Measurements from ENCODE around the gene BRME1. TPM values are rescaled to one million over a fixed set of nuclear protein-coding genes. Genes with fewer than 3 reads are reported as not detected.
"Not testable (repeated sequence)": the region's sequence is repeated elsewhere in the genome, so short reads cannot be mapped to it uniquely, and the experiment has no call there.

The BRME1 gene
- total RNA-seq, 4 donors from 2014 or later, result 4.8 to 7.7 (median 5.8) TPM; not detected in 1

DNA sequence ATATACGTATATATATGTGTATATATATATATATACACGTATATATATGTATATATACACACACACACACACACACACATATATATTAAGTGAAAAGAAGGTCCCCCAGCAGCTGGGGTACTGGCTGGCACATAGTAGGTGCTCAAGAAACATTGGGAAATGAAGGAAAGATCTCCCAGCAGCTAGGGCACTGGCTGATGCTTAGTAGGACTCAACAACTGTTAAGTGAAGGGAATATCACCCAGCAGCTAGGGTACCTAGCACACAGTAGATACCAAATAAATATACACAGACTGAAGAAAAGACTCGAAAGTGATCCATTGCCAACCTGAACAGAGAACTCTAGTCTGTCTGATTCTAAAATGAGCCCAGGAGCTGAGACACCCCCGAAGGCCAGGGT is 20.1 kb upstream of the BRME1 start:
- no peak for TF ChIP-seq POLR2A (IDR thresholded peaks at IDR 0.05)
- TF ChIP-seq CTCF (IDR thresholded peaks at IDR 0.05), result no peak
- no peak for DNase-seq
- Histone ChIP-seq H3K4me1 (no peaks in the 10 kb centered on the region), H3K4me3 (no peak overlapping the region), H3K36me3 (no peaks in the 10 kb centered on the region), H3K9me3 (no peaks in the 10 kb centered on the region), H3K27ac (no peak overlapping the region), H3K27me3 (no peaks in the 10 kb centered on the region)
- intact Hi-C loops (cut with DNase I; ENCODE audit: low total_unique reads), result no loop called here

- Histone ChIP-seq H3K27me3 (no peaks in the 10 kb centered on the region), H3K27ac (no peak overlapping the region), H3K4me1 (no peaks in the 10 kb centered on the region), H3K9me3 (no peaks in the 10 kb centered on the region), H3K36me3 (no peaks in the 10 kb centered on the region), H3K4me3 (no peak overlapping the region)
- intact Hi-C loops (cut with DNase I; ENCODE audit: low total_unique reads), result no loop called here
- TF ChIP-seq CTCF (IDR thresholded peaks at IDR 0.05), result no peak
- no peak for TF ChIP-seq POLR2A (IDR thresholded peaks at IDR 0.05)
- no peak for DNase-seq
These were observed 17.5 kb upstream of the BRME1 start for GRCh38 chr19:13923194-13923987.

GRCh38 chr19:13922118-13922517 is 16.2 kb upstream of the BRME1 start:
- DNase-seq; H3K27me3 ChIP-seq; H3K4me1 ChIP-seq; H3K9me3 ChIP-seq; H3K36me3 ChIP-seq; intact Hi-C loops (cut with DNase I; ENCODE audit: low total_unique reads); H3K27ac ChIP-seq; H3K4me3 ChIP-seq: not testable (repeated sequence)

- Histone ChIP-seq H3K27ac (no peak overlapping the region), H3K36me3 (no peaks in the 10 kb centered on the region), H3K4me3 (no peak overlapping the region), H3K4me1 (no peaks in the 10 kb centered on the region), H3K9me3 (no peaks in the 10 kb centered on the region), H3K27me3 (no peaks in the 10 kb centered on the region)
- intact Hi-C loops (cut with DNase I; ENCODE audit: low total_unique reads), result no loop called here
- no peak for DNase-seq
- no peak for TF ChIP-seq POLR2A (IDR thresholded peaks at IDR 0.05)
- no peak for TF ChIP-seq CTCF (IDR thresholded peaks at IDR 0.05)
These were observed 15.2 kb upstream of the BRME1 start for GRCh38 chr19:13920940-13921747.

DNA sequence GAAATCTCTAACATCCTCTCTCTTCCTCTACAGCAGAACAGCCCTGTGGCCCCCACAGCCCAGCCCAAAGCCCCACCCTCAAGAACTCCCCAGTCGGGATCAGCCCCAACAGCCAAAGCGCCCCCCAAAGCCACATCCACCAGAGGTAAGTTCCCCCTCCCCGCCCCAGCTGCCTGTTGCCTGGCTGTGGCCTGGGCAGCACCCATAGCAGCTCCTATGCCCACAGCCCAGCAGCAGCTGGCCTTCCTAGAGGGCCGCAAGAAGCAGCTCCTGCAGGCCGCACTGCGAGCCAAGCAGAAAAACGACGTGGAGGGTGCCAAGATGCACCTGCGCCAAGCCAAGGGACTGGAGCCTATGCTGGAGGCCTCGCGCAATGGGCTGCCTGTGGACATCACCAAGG is 14.6 kb upstream of the BRME1 start:
- H3K4me1 ChIP-seq, result no peaks in the 10 kb centered on the region
- no peak overlapping the region for H3K27ac ChIP-seq
- H3K27me3 ChIP-seq, result no peaks in the 10 kb centered on the region
- DNase-seq, result no peak
- H3K4me3 ChIP-seq, result no peak overlapping the region
- no peaks in the 10 kb centered on the region for H3K36me3 ChIP-seq
- no peaks in the 10 kb centered on the region for H3K9me3 ChIP-seq
- no peak for TF ChIP-seq CTCF (IDR thresholded peaks at IDR 0.05)
- no peak for TF ChIP-seq POLR2A (IDR thresholded peaks at IDR 0.05)
- intact Hi-C loops (cut with DNase I; ENCODE audit: low total_unique reads), result no loop called here

Data from uterus (tissue), 4 donors.